ENCODE data around the gene C1QTNF1.
A peak's percentile ranks its signal among the peaks of the same experiment; 100 is the strongest.

Gene C1QTNF1

GRCh38 chr17:79023886-79024771 lies at the start of gene C1QTNF1:
TSS of gene C1QTNF1 (plus strand) at chr17:79024169. CDS start at chr17:79043969, 19,800 bp downstream.
- DNase-seq, result peak; percentile 38

- DNase-seq, result peak; percentile 20
These were observed 49.1 kb upstream of the C1QTNF1 start for GRCh38 chr17:78974635-78975591.

DNA sequence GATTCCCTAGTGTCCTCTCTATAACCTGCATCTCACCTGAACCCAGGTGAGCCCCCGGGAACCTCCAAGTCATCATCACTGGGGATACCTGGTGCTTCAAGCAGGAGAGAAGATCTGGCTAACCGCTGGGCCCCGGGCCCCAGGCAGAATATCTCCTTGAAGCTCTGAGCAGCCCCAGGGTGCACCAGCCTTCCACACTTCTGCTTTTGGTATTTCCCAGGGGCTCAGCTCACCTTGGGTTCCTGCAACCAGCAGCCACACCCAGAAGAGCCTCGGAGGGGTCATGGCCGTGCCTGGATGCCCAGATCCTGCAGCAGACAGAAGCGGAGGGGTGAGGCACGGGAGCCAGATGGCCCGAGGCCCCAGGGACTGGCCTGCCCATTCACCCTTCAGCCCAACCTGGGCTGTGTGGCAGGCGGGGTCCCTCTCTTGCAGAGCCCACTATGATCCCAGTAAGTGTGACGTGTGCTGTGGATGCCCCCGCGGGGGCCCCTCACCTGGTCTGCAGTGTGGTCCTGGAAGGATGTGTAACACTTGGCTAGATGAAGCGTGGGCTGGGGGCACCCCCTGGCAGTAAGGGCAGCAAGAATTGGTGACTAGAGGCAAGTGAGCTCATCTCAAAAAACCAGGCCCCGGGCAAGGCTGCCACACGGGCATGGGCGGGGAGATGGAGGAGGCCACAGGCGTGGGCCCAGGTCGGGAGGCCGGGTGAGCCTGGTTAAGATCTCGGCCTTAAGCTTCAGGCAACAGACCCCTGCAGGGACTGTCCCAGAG lies 46.9 kb upstream of the C1QTNF1 start:
- no peak for DNase-seq

GRCh38 chr17:78977681-78977943 lies 46.4 kb upstream of the C1QTNF1 start:
- DNase-seq, result no peak

- no peak for DNase-seq
These were observed 45.7 kb upstream of the C1QTNF1 start for GRCh38 chr17:78977997-78978973.

DNA sequence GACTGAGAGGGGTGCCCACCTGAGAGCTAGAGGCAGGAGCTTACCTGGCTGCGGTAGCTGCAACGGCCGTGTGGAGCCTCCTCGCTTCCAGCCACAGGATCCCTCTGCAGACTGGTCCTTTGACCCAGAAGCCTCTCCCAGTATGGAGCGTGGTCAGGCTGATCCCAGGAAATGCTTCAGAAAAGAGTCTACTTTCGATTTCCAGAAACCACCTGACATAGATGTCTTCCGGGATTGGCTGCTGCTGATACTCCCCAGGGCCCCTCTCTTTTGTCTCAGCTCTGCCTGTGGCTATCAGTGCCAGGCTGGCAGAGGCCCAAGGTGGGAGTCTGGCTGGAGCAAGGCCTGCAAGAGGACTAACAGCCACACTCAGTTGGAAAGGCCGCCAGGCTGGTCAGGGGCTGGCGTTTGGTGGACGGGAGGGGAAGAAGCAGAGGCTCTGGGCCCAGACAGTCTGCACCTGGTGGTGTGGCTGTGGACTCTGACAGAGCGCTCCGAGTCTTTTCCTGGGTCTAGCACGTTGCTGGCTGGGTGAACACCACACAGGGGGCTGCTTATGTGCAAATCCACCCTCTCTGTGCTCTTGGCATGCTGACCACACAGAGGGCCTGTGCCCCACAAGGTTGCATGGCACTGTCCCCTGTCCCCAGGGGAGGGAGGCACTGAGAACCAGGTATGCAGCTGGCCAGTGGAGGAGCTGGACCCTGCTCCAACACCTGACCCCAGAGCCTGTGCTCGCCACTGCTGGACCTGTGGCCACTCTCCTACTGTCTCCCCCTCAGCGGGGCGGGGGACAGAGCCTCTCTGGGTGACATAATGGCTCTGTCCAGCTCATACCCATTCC lies 44.0 kb upstream of the C1QTNF1 start, which contains the start of gene LGALS3BP:
Gene LGALS3BP, minus strand, starts transcription at position 144 of the 844 bp plus-strand sequence. CDS start 2,732 bp downstream, outside the sequence.
- peak; percentile 83 for DNase-seq

- DNase-seq, result no peak
These were observed 43.4 kb upstream of the C1QTNF1 start for GRCh38 chr17:78980624-78980972.

DNA sequence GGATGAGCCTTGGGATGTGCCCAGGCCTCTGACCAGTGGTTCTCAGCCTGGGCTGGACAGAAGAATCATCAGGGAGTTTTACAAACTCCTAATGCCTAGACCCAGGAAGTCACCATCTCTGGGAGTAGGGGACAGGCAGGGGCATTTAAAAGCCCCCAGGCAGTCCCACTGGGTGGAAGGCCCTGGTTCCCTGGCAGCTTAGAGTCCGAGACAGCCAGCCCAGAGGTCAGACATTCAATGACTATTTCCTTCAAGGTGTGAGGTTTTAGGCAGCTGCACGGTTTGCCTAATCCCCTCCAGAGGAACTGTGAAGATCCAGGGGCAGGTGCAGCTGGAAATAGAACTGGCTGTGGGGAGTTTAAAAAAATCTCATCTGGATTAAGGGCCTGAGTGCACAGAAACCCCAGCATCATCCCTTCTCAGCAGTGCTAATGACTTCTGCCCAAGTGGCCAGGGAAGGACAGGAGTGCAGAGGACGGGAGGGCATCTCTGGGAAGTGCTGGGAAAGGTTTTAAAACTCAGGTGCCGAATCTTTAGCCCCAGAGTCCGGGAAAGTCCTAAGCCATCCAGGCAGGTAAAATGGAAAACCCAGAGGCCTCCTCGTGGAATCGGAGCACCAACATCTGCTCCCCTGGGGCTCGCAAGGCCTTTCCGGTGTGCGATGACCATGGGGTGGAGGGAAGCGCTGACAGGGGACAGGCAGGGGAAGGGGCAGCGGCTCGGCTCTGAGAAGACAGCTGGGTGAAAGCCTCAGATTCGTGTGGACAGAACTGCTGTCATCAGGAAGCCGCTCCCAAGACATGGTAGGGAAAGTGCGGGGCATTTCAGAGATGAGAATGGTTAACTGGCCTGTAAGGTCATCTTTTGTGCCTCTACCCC lies 42.7 kb upstream of the C1QTNF1 start:
- no peak for DNase-seq

GRCh38 chr17:78985395-78985794 lies 38.6 kb upstream of the C1QTNF1 start:
- no peak for DNase-seq

- no peak for DNase-seq
These were observed 37.8 kb upstream of the C1QTNF1 start for GRCh38 chr17:78986048-78986648.

DNA sequence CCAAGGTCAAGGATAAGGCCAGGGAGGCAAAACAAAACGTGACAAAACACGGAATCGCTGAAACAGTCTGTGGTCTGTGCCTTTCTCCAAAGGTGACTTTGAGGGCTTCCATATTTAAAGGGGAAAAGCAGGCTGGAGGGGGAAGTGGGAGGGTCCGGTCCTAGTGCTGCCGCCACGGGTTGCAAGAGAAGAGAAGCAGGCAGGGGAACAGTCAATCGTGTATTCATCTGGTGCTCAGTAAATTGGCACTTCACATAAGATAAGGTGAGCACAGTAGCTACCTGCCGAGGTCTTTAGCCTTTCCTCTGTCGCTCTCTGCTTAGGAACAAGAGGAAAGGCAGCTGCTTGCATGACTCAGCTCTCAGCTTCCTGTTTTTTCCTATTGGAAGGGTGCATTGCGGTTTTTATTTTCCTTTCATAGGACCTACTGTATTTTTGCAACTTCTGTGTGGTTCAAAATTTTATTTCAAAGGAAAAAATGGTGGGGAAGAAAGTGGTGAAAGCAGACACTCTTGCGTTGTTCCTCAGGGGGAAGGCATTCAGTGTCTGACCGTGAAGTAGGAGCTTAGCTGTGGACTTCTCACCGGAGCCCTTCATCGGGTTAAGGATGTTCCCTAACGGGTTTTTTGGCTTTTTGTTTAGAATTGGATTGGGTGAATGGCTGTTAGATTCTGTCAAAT lies 37.2 kb upstream of the C1QTNF1 start:
- DNase-seq, result peak; percentile 53

DNA sequence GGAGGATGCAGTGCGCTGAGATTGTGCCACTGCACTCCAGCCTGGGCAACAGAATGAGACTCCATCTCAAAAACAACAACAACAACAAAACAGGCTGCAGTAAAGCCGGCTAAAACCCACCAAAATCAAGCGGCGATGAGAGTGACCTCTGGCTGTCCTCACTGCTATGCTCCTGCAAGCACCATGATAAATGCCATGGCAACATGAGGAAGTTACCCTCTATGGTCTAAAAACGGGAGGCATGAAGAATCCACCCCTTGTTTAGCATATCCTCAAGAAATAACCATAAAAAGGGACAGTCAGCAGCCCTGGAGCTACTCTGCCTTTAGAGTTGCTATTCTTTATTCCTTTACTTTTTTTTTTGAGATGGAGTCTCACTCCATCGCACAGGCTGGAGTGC lies 35.8 kb upstream of the C1QTNF1 start:
- no peak for DNase-seq

GRCh38 chr17:78990349-78991016 lies 33.5 kb upstream of the C1QTNF1 start:
- DNase-seq, result no peak

GRCh38 chr17:78991017-78991738 lies 32.8 kb upstream of the C1QTNF1 start:
- DNase-seq, result no peak

DNA sequence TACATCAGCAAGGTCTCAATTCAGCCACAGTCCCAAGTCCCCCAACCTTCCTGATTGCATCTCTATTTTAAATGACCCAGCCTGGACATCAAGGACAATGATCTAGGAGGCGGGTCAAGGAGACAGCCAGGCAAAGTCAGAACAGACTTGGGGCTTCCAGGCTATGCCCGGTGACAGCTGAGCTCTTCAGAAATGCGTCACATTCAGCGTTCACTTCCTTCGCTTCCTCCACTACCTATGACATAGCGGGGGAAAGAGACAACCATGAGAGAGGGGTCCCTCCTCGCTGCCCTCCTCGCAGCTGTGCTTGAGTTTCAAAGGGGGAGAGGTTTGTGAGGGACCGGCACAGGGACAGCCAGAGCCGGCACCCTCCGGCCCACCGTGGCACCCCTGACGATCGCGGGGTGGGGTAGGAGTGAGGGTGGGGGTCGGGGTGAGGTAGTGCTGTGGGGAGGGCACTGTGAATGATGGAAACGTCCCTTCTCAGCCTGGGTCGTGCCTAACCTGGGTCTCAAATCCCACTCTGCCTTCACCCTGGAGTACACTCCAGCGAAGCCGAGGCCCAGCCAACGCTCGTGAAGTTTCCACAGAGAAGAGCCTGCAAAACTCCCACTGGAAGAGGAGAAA lies 31.9 kb upstream of the C1QTNF1 start:
- no peak for DNase-seq

DNA sequence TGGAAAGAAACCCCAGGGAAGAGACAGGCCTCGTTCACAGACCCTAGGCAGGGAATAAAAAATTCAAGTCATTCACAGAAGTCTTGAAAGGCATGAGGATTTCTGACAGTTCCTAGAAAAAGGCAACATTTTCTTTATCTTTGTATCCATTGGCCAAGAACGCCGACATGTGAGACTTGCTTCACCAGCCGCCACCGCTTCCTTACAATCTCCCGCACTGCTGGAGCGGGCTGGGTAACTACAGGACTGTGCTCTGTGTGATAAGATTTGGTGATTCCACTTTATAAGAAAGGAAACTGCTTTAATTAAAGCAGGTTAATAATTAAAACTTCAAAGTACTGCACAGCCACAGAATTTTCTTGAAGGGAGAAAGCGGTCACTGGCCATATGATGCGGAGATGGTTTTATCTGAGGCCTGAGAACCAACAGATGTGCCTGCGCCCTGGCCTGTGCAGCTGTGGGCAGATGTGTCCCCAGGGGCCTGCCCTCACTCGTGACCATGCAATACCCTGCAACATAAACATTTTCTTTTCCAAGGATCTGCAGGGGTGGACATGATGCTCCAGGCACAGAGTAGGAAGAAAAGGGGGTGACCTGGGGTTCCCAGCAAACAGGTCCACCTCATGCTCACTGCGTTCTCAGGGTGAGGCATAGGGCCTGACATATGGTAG lies 31.3 kb upstream of the C1QTNF1 start:
- no peak for DNase-seq
